CD4-positive, alpha-beta T cell treated with Interleukin-10 for 1 hour (primary cell): Measurements from ENCODE around the gene HEXIM1.
"Not testable (repeated sequence)": the region's sequence is repeated elsewhere in the genome, so short reads cannot be mapped to it uniquely, and the experiment has no call there.

ENCODE experiments used
- DNase-seq: peaks from one replicate; pipeline ENCODE4 v3.0.0-alpha.2; 2020

Gene HEXIM1

DNA sequence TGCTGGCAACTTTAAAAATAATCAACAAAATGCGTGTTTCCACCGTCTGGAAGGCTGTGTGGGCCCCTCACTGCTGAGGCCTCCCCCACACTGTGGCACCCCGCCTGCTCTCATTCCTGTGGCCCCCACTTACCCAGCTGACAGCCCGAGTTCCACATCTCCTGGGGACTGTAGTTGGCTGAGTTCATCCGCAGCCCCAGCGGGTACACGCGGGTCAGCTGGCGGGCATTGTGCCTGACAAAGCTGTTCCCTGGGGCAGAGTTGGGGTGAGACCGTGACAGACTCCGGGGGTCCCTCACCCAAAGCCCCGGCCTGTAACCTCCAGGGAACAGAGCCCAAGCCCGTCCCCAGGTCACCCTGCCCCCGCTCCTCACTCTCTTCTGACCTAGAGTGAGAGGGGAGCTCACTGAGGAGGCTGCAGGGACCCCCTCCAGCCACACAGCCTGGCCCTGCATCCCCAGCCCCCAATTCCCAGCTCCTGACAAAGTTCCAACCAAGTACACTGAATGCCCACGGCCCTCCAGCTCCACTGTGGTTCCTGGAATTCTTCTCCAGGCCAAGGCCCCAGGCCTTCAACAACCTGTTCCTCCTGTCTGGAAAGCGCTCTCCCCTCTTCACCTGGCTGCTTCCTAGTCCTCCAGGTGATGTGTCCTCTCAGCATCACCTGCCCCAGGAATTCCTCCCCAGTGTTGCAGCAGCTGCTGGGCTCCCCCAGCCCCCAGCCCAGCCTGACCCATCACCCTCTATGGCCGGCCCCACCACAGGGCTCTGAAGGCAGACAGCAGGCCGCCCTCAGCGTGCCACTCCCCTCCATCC is 34.0 kb upstream of the HEXIM1 start:
- no peak for DNase-seq

DNA sequence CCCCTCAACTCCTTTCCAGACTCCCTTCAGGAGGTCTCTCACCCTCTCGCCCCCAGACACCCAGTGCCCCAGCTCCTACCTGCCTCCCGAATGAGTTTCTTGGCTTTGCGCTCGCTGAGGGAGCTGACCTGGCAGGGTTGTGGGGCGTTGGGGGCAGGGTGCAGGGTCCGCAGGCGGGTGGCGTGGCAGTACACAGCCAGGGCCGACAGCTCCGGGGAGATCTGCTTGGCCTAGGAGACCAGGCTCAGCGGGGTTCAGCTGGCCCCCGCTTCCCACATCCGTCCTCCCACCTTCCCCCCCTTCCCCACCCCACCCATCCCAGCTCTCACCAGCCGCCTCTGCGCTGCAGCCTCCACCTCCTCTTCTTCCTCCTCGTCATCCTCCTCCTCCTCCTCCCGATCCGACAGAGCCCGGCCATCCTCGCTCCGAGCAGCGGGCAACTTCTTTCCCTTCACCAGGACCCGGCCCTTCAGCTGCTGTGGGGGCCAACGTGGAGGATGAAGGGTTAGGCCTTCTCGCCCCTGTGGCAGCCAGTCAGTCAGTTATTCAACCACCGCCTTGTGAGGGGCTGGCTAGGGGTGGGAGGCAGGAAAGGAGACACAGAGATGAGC is 33.2 kb upstream of the HEXIM1 start:
- DNase-seq, result no peak

GRCh38 chr17:45115871-45116270 is 32.4 kb upstream of the HEXIM1 start:
- no peak for DNase-seq

DNA sequence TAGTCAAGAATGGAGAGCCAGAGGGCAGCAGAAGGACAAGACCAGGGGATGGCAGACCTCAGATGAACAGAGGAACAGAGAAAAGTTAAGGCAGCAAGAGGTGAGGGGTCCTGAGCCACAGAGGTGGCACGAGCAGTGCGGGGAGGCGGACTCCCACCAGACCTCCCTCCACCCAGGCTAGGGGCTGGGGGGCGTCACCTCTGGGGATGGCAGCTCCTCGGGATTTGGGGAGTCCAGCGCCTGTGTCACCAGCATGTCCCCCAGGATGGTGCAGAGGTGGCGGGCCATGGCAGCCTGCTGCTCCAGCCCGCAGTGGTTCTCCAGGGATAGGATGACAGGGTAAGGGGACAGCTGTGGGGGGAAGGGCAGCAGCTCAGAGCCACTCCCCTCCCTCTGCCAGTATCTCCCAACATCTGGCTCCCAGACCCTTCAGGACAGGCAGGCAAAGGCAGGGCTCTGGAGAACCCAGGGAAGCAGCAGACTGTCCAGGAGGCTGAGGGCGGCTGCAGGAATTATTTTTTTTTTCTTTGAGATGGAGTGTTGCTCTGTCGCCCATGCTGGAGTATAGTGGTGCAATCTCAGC is 31.8 kb upstream of the HEXIM1 start:
- DNase-seq, result no peak

GRCh38 chr17:45117334-45117733 is 30.9 kb upstream of the HEXIM1 start:
- no peak for DNase-seq

GRCh38 chr17:45117848-45118646 is 30.2 kb upstream of the HEXIM1 start:
- DNase-seq, result no peak

DNA sequence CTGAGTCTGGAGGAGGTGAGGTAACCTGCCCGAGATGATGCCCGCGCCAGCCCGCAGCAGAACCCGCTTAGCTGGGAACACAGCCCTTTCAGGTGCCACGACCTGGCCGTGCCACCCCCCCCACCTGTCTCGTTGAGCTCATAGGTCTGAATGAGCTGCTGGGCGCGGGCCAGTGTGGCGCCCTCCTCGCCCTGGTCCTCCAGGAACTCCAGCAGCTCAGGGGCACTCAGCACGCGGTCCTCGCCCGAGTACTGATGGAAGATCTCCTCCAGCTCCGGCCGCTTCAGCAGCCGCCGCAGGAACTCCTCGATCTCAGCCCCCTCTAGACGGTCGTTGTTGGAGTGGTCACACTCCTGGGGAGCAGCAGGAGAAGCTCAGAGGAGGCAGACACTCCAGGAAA is 29.6 kb upstream of the HEXIM1 start:
- DNase-seq, result no peak

GRCh38 chr17:45119964-45120363 is 28.3 kb upstream of the HEXIM1 start:
- DNase-seq, result no peak

DNA sequence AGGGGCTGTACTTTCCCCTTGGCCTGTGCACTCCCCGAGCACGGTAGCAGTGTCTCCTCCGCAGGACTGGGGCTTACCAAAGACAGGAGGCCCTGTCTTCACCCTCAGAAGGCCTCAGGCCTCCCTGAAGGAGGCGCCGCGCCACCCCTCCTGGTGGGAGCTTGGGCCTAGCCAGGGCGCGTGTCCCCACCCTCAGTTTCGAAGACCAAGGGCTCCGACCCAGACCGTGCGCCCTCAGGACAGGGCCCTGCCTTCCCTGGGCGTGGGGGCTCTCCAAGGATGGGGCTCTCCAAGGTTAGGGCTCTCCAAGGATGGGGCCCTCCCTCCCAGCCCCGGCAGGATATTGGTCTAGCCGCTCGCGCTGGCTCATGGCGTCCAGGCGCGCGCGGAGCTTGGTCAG is 27.7 kb upstream of the HEXIM1 start:
- no peak for DNase-seq

DNA sequence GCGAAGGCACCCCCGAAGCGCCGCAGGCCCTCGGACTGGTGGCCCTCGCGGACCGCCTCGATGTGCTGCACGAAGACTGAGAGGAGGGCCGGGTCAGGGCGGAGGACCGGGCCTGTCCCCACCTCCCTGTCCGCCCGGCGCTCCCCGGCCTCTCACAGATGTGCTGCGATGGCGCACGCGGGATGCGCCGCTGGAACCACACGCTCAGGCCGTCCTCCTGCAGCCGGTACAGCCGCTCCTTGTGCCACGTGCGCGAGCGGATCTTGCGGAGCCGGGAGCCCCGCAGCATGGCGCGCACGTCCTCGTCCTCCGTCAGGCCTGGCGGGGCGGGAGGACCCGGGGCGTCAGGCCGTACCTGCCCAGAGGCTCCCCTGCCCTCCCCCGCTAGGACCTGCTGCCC is 27.2 kb upstream of the HEXIM1 start:
- no peak for DNase-seq

DNA sequence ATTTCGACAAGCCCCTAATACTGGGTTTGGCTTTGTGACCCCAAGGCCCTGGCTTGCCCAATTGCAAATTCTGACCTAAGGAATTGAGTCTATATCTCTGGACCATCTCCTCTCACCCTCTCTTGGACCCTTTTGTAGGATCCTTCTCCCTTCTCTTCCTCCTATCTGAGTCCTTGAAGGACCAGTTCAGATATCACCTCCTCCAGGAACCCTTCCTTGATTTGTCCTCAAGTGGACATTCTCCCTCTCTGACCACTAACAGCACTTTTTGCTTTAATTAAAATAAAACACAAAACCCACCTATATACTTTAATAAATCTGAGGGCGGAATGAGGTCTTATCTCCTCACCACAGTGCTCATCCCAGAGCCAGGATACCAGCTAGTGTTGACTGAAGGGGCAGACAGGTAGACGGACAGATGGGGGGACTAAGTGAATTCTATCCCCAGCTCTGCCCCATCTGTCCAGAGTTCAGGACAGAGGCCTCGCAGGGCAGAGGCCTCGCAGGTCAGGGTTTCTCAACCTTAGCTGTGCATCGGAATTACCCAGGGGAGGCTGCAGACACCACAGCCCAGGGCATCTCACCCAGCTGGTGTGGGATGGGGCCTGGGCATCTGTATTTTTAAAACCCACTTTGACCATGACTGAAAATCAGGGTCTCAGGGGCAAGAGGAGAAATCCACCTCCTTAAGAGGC is 25.1 kb upstream of the HEXIM1 start:
- no peak for DNase-seq

DNA sequence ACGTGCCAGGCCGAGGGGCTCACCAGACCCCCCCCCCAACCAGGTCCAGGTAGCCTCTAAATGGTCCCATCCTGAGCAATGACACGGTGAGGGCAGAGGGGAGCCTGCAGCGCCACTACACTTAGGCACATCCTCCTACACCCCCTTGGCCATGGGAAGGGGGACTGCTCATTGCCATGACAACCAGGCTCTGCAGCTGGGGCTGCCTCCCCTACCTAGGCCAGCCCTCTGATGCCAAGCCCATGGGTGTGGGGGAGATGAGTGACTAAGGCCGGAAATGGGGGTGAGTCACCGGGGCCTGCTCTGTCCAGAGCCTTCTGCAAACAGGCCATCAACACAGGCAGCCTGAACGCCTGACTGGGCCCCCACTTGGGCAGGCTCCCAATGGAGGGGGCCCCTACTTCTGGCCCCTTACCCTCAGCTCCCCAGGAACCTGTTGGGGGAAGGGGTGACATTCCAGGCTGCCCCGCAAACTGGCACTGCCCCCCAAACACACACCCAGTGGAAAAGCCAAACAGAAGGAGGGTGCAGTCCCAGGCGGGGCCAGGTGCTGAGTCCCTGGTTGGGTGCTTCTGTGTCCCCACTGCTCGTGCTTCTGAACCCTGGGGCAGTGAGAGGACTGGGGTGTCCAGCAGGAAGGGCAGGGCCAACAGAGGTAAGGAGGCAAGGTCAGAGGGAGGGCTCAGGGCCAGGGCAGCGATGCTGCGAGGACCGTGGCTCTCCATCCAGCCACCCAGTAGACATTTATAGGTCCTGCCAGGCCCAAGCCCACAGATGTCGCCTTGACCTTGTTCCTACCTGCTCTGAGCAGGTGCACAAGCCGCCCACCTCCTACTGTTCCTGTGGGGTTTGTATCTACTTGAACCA is 24.1 kb upstream of the HEXIM1 start:
- DNase-seq, result peak; percentile 24

DNA sequence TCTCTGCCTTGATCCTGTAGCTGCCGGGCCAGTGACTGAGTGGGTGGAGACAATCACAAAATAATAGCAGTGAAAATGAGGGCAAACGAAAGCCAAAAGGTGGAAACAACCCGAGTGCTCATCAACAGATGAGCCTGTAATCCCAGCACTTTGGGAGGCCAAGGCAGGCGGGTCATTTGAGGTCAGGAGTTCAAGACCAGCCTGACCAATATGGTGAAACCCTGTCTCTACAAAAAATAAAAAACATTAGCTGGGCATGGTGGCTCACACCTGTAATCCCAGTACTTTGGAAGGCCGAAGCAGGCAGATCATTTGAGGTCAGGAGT is 23.5 kb upstream of the HEXIM1 start:
- not testable (repeated sequence) for DNase-seq

- no peak for DNase-seq
These were observed 22.8 kb upstream of the HEXIM1 start for GRCh38 chr17:45125509-45125908.

GRCh38 chr17:45127207-45127547 is 21.1 kb upstream of the HEXIM1 start:
- no peak for DNase-seq

DNA sequence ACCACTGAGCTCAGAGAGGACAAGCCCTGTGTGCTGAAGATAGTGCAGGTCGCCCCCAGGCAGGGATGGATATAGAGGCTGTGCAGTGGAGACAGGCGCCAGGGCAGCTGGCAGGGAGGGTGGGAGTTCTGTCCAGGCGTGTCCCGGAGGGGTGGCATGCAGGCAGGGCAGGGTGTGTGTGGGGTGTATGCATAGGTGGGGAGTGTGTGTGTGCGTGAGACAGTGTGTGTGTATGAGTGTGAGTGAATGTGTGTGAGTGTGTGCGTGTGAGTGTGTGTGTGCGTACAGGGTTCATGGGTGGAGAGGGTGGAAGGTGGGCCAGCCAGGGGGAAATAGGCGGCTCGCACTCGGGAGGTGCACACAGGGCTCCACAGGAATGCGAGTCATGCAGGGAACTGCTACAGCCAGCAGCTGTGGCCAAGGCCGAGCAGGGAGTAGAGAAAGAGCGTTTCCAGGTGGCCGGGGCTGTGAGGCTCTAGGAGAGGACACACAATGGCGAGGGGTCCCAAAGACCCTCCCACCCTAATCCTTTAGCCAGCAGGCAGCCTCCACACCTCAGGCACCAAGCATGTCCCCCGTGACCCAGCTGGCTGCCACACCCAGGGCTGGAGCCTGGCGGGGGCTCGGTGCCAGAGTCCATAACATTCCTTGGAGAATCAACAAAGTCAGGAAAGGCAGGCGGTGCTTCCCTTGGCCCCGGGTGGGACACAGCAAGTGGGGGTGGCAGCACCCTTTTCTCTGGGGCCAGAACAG is 20.6 kb upstream of the HEXIM1 start:
- no peak for DNase-seq

DNA sequence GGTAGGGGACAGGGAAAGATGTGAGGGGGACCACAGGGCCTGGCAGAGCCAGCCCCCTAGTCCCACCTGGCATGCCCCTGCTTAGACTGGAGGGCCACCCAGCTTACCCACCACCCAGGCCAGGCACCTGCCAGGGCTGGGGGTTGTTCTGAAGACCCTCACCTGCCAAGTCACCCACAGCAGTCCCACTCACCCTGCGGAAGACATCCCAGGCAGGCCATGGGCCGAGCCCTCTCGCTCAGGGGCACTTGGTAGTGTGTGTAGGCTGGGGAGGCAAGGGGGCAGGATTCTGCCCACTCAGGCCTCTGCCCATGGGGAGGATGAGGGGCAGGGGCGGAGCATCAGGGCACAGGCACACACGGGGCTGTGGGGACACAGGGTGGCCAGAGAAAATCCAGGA is 19.9 kb upstream of the HEXIM1 start:
- no peak for DNase-seq

GRCh38 chr17:45128989-45129388 is 19.3 kb upstream of the HEXIM1 start:
- DNase-seq, result no peak

DNA sequence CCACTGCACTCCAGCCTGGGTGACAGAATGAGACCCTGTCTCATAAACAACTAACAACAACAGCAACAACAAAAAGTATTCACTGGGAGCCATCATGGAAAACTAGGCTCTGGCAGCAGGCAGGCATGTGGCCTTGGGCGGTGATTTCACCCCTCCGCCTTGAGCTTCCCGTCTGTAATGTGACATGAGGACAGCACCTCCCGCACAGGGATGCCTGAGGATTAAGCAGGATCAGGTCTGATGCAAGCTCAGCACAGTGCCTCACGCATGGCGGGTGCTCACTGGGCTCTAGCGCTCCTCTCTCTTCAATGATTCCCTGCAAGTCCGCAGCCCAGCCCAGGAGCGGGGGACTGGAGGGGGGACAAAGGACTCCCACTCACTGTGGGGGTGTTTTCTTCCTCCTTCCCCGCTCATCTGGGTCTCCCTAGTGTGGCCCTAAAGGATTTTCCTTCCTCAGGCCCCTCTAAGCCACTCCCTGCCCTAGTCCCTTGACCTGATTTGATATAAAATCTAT is 18.8 kb upstream of the HEXIM1 start:
- DNase-seq, result no peak

- DNase-seq, result no peak
These were observed 18.2 kb upstream of the HEXIM1 start for GRCh38 chr17:45129940-45130680.
